CD4-positive, CD25-positive, alpha-beta regulatory T cell (primary cell): ENCODE measurements around the gene ASB17. TPM values are rescaled to one million over a fixed set of nuclear protein-coding genes. Genes with fewer than 3 reads are reported as not detected.
"Not testable (repeated sequence)": the region's sequence is repeated elsewhere in the genome, so short reads cannot be mapped to it uniquely, and the experiment has no call there.

Source experiments
- ATAC-seq, 2 donors: fragments of 150-1000 bp; cut with Tn5 transposase; one replicate each; pipeline ENCODE4 v1.10.0; 2021; ENCODE audit warnings: low read depth in 2 of 2, moderate number of reproducible peaks in 2 of 2, moderate library complexity in 1 of 2
- DNase-seq, 3 donors: peaks; one replicate each; pipeline versions ENCODE4 v3.0.0 to v3.0.0-alpha.2; 2012 to 2022; ENCODE audit warnings: mixed read lengths in 1 of 3
- H3K27ac ChIP-seq: one replicate; pipeline ENCODE4 v1.7.0; 2013; ENCODE audit warnings: mild to moderate bottlenecking, low read length; ENCODE audit not compliant: insufficient read depth, poor library complexity, severe bottlenecking
- H3K27me3 ChIP-seq: one replicate; pipeline ENCODE4 v1.7.0; 2013; ENCODE audit warnings: low read length; ENCODE audit not compliant: control insufficient read depth, insufficient read depth
- H3K36me3 ChIP-seq: one replicate; pipeline ENCODE4 v1.7.0; 2013; ENCODE audit warnings: mild to moderate bottlenecking, low read length, moderate library complexity; ENCODE audit not compliant: control insufficient read depth, insufficient read depth
- H3K4me1 ChIP-seq: 2 replicates; pipeline ENCODE4 v1.7.0; 2013; ENCODE audit warnings: mild to moderate bottlenecking, low read length; ENCODE audit not compliant: insufficient read depth, control insufficient read depth, poor library complexity, severe bottlenecking
- H3K4me3 ChIP-seq: one replicate; pipeline ENCODE4 v1.7.0; 2013; ENCODE audit warnings: low read depth, mild to moderate bottlenecking, low read length, moderate library complexity
- H3K9me3 ChIP-seq, 2 experiments: 1 replicate in 1 of 2; 2 replicates in 1 of 2; pipeline ENCODE4 v1.7.0; 2013; ENCODE audit warnings: low read length in 2 of 2, mild to moderate bottlenecking in 1 of 2, moderate library complexity in 1 of 2; ENCODE audit not compliant: control insufficient read depth in 2 of 2
- H3K27ac Mint-ChIP-seq, 3 donors: one replicate each; pipeline ENCODE4 v1.8.0; 2020 to 2022; ENCODE audit warnings: mild to moderate bottlenecking in 3 of 3, mixed read lengths in 3 of 3, moderate library complexity in 2 of 3
- H3K27me3 Mint-ChIP-seq: one replicate; pipeline ENCODE4 v1.8.0; 2022; ENCODE audit warnings: mild to moderate bottlenecking, mixed read lengths
- H3K36me3 Mint-ChIP-seq: one replicate; pipeline ENCODE4 v1.8.0; 2020; ENCODE audit warnings: mixed read lengths
- H3K4me1 Mint-ChIP-seq, 4 donors: one replicate each; pipeline ENCODE4 v1.8.0; 2020 to 2022; ENCODE audit warnings: mixed read lengths in 4 of 4, mild to moderate bottlenecking in 1 of 4
- H3K4me3 Mint-ChIP-seq, 4 donors: one replicate each; pipeline ENCODE4 v1.8.0; 2020 to 2022; ENCODE audit warnings: mild to moderate bottlenecking in 4 of 4, mixed read lengths in 4 of 4, moderate library complexity in 3 of 4
- H3K9me3 Mint-ChIP-seq, 7 donors: one replicate each; pipeline ENCODE4 v1.8.0; 2020 to 2022; ENCODE audit warnings: mixed read lengths in 7 of 7, mild to moderate bottlenecking in 3 of 7, moderate library complexity in 2 of 7
- polyA plus RNA-seq, 4 donors: library from polyadenylated mRNA; unstranded; fragments of 300-500 nt; fragmentation: Illumina TruSeq; gene quantifications; one replicate each; pipeline ENCODE4 v1.2.3, GENCODE V29; 2021
- total RNA-seq: library from RNA; stranded (reverse); gene quantifications from one replicate; pipeline ENCODE4 v1.2.3, GENCODE V29; 2022

Gene ASB17
- total RNA-seq = not detected
- polyA plus RNA-seq = not detected

GRCh38 chr1:75932304-75932703 is at the start of gene ASB17:
TSS of gene ASB17 (minus strand) at chr1:75932404. CDS start at chr1:75932291, 113 bp downstream.
- no peak within 1 kb of the TSS for H3K4me3 ChIP-seq
- Mint-ChIP-seq H3K4me1 (no peaks in the 10 kb centered on the region), H3K27me3 (peaks cover 4% of the 10 kb centered on the region), H3K4me3 (no peak within 1 kb of the TSS), H3K9me3 (peaks cover 0 to 3% (median 0%) of the 10 kb centered on the region in 7 donors), H3K36me3 (no peaks in the 10 kb centered on the region), H3K27ac (no peak within 1 kb of the TSS)
- no peaks in the 10 kb centered on the region for H3K4me1 ChIP-seq
- no peaks in the 10 kb centered on the region for H3K27me3 ChIP-seq
- no peak for DNase-seq
- H3K27ac ChIP-seq = no peak within 1 kb of the TSS
- no peaks in the 10 kb centered on the region for H3K9me3 ChIP-seq
- H3K36me3 ChIP-seq = no peaks in the 10 kb centered on the region
- ATAC-seq = no peak

GRCh38 chr1:75980972-75981897 is 49.0 kb upstream of the ASB17 start:
- Histone ChIP-seq H3K27me3 (no peaks in the 10 kb centered on the region), H3K27ac (no peak overlapping the region), H3K36me3 (no peaks in the 10 kb centered on the region), H3K9me3 (no peaks in the 10 kb centered on the region), H3K4me3 (no peak overlapping the region), H3K4me1 (no peaks in the 10 kb centered on the region)
- ATAC-seq (no peak), DNase-seq (no peak)
- Mint-ChIP-seq H3K4me1 (no peaks in the 10 kb centered on the region), H3K27me3 (no peaks in the 10 kb centered on the region), H3K9me3 (peaks cover 0 to 7% (median 4%) of the 10 kb centered on the region in 7 donors), H3K4me3 (no peak overlapping the region), H3K36me3 (no peaks in the 10 kb centered on the region), H3K27ac (no peak overlapping the region)

- H3K27me3 Mint-ChIP-seq = peaks cover 11% of the 10 kb centered on the region
- ATAC-seq (no peak), DNase-seq (no peak)
- no peak overlapping the region for H3K27ac Mint-ChIP-seq
- no peaks in the 10 kb centered on the region for H3K36me3 Mint-ChIP-seq
- H3K4me1 ChIP-seq = no peaks in the 10 kb centered on the region
- no peaks in the 10 kb centered on the region for H3K36me3 ChIP-seq
- H3K9me3 Mint-ChIP-seq = peaks cover 0 to 3% (median 0%) of the 10 kb centered on the region in 7 donors
- H3K4me3 ChIP-seq = no peak overlapping the region
- H3K27me3 ChIP-seq = no peaks in the 10 kb centered on the region
- no peak overlapping the region for H3K4me3 Mint-ChIP-seq
- H3K27ac ChIP-seq = no peak overlapping the region
- H3K9me3 ChIP-seq = no peaks in the 10 kb centered on the region
- H3K4me1 Mint-ChIP-seq = no peaks in the 10 kb centered on the region
These were observed 38.4 kb upstream of the ASB17 start for GRCh38 chr1:75970631-75971030.

- DNase-seq = no peak
- Mint-ChIP-seq H3K9me3 (peaks cover 0 to 3% (median 0%) of the 10 kb centered on the region in 7 donors), H3K27ac (no peak overlapping the region), H3K4me3 (no peak overlapping the region), H3K4me1 (no peaks in the 10 kb centered on the region), H3K36me3 (no peaks in the 10 kb centered on the region), H3K27me3 (peaks cover 11% of the 10 kb centered on the region)
- Histone ChIP-seq H3K9me3 (no peaks in the 10 kb centered on the region), H3K4me3 (no peak overlapping the region), H3K4me1 (no peaks in the 10 kb centered on the region), H3K27me3 (no peaks in the 10 kb centered on the region), H3K27ac (no peak overlapping the region), H3K36me3 (no peaks in the 10 kb centered on the region)
- ATAC-seq = no peak
These were observed 37.3 kb upstream of the ASB17 start for GRCh38 chr1:75969550-75969949.

GRCh38 chr1:75967719-75968118 is 35.5 kb upstream of the ASB17 start:
- H3K4me3 ChIP-seq = no peak overlapping the region
- no peaks in the 10 kb centered on the region for H3K9me3 ChIP-seq
- no peak overlapping the region for H3K27ac ChIP-seq
- DNase-seq = no peak
- Mint-ChIP-seq H3K4me1 (no peaks in the 10 kb centered on the region), H3K9me3 (no peaks in the 10 kb centered on the region), H3K27me3 (peaks cover 8% of the 10 kb centered on the region), H3K4me3 (no peak overlapping the region), H3K27ac (no peak overlapping the region), H3K36me3 (no peaks in the 10 kb centered on the region)
- no peak for ATAC-seq
- no peaks in the 10 kb centered on the region for H3K4me1 ChIP-seq
- no peaks in the 10 kb centered on the region for H3K27me3 ChIP-seq
- no peaks in the 10 kb centered on the region for H3K36me3 ChIP-seq

- no peaks in the 10 kb centered on the region for H3K27me3 ChIP-seq
- H3K9me3 ChIP-seq = no peaks in the 10 kb centered on the region
- no peak overlapping the region for H3K4me3 Mint-ChIP-seq
- H3K27ac ChIP-seq = no peak overlapping the region
- no peaks in the 10 kb centered on the region for H3K9me3 Mint-ChIP-seq
- no peak for ATAC-seq
- no peak for DNase-seq
- no peaks in the 10 kb centered on the region for H3K36me3 Mint-ChIP-seq
- no peaks in the 10 kb centered on the region for H3K4me1 Mint-ChIP-seq
- no peaks in the 10 kb centered on the region for H3K4me1 ChIP-seq
- H3K36me3 ChIP-seq = no peaks in the 10 kb centered on the region
- no peak overlapping the region for H3K4me3 ChIP-seq
- peaks cover 8% of the 10 kb centered on the region for H3K27me3 Mint-ChIP-seq
- no peak overlapping the region for H3K27ac Mint-ChIP-seq
These were observed 32.7 kb upstream of the ASB17 start for GRCh38 chr1:75964760-75965408.

GRCh38 chr1:75964110-75964759 is 32.0 kb upstream of the ASB17 start:
- not testable (repeated sequence) for H3K4me1 Mint-ChIP-seq, H3K27me3 ChIP-seq, H3K27me3 Mint-ChIP-seq, H3K9me3 Mint-ChIP-seq, H3K4me3 ChIP-seq, H3K27ac Mint-ChIP-seq, H3K27ac ChIP-seq, H3K4me3 Mint-ChIP-seq, ATAC-seq, H3K9me3 ChIP-seq, H3K36me3 ChIP-seq, DNase-seq, H3K36me3 Mint-ChIP-seq, H3K4me1 ChIP-seq
